Astrocyte of the spinal cord (primary cell): Measurements from ENCODE around the gene PRM3.
A peak's percentile ranks its signal among the peaks of the same experiment; 100 is the strongest.
"Not testable (repeated sequence)": the region's sequence is repeated elsewhere in the genome, so short reads cannot be mapped to it uniquely, and the experiment has no call there.

Experiments used
- DNase-seq: peaks from one replicate; pipeline ENCODE4 v3.0.0; 2011; ENCODE audit warnings: low read depth, low spot score
- H3K4me3 ChIP-seq: 2 replicates; pipeline ENCODE4 v1.5.1; 2011; ENCODE audit warnings: low read depth, mild to moderate bottlenecking, low read length, moderate library complexity
- in situ Hi-C: cut with HindIII; loops from 2 replicates; pipeline ENCODE4 v1.10.0; 2017; ENCODE audit warnings: low sequenced_read_pairs
- TF ChIP-seq, protein P1 (sequence below): IDR thresholded peaks from 2 replicates; pipeline ENCODE4 v1.5.1; 2012; ENCODE audit warnings: low read depth, mild to moderate bottlenecking, low read length, inconsistent platforms

The PRM3 gene

GRCh38 chr16:11303405-11304138, 30.1 kb upstream of the PRM3 start:
- DNase-seq = no peak
- in situ Hi-C loops = no loop called here
- no peak overlapping the region for H3K4me3 ChIP-seq
- TF ChIP-seq, protein P1, sequence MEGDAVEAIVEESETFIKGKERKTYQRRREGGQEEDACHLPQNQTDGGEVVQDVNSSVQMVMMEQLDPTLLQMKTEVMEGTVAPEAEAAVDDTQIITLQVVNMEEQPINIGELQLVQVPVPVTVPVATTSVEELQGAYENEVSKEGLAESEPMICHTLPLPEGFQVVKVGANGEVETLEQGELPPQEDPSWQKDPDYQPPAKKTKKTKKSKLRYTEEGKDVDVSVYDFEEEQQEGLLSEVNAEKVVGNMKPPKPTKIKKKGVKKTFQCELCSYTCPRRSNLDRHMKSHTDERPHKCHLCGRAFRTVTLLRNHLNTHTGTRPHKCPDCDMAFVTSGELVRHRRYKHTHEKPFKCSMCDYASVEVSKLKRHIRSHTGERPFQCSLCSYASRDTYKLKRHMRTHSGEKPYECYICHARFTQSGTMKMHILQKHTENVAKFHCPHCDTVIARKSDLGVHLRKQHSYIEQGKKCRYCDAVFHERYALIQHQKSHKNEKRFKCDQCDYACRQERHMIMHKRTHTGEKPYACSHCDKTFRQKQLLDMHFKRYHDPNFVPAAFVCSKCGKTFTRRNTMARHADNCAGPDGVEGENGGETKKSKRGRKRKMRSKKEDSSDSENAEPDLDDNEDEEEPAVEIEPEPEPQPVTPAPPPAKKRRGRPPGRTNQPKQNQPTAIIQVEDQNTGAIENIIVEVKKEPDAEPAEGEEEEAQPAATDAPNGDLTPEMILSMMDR = no peak

- DNase-seq = no peak
These were observed 29.5 kb upstream of the PRM3 start for GRCh38 chr16:11302977-11303376.

GRCh38 chr16:11301645-11302501, 28.4 kb upstream of the PRM3 start:
- H3K4me3 ChIP-seq = no peak overlapping the region
- peak; percentile 28 for DNase-seq
- TF ChIP-seq, protein P1 = no peak
- in situ Hi-C loops = no loop called here

More at GRCh38 chr16:11302977-11303376, 29.5 kb upstream of the PRM3 start:
- TF ChIP-seq, protein P1 = no peak
- H3K4me3 ChIP-seq = no peak overlapping the region
- in situ Hi-C loops = no loop called here

DNA sequence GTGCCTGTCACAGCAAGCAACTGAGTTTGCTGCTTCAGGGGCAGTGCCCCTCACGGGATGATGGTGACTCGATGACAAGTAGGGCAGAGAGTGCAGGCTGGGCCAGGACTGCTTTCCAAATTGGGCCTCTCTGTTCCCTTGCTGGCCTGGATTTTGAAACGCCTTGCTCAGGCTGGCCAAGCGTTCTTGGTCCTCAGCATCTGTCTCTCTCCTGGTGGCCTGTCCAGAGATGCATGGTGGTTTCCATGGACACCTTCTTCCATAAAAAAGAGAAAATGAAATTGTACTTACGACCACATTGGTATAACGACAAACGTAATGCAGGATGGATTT, 27.1 kb upstream of the PRM3 start:
- in situ Hi-C loops = no loop called here
- H3K4me3 ChIP-seq = no peak overlapping the region
- no peak for DNase-seq
- TF ChIP-seq, protein P1 = no peak

- DNase-seq = no peak
- in situ Hi-C loops = no loop called here
- TF ChIP-seq, protein P1 = no peak
- H3K4me3 ChIP-seq = no peak overlapping the region
These were observed 26.6 kb upstream of the PRM3 start for GRCh38 chr16:11299865-11300559.

GRCh38 chr16:11298950-11299547, 25.6 kb upstream of the PRM3 start:
- in situ Hi-C loops, DNase-seq, H3K4me3 ChIP-seq: not testable (repeated sequence)
